Transverse colon (tissue), 4 donors: ENCODE measurements around the gene RAB3A. TPM values are rescaled to one million over a fixed set of nuclear protein-coding genes. Genes with fewer than 3 reads are reported as not detected.

Experiments used
- DNase-seq: peaks from one replicate; pipeline ENCODE4 v3.0.0-alpha.2; 2019
- H3K27ac ChIP-seq, 4 donors: fragments of 200-600 bp; sonication (generic); 2 replicates each; pipeline ENCODE4 v1.5.1; 2016 to 2018; ENCODE audit warnings: inconsistent platforms in 4 of 4
- H3K27me3 ChIP-seq: fragments of 200-600 bp; sonication (generic); 2 replicates; pipeline ENCODE4 v1.5.1; 2017; ENCODE audit warnings: inconsistent platforms
- H3K36me3 ChIP-seq, 4 donors: fragments of 200-600 bp; sonication (generic); 2 replicates each; pipeline ENCODE4 v1.5.1; 2017 to 2019; ENCODE audit warnings: inconsistent platforms in 4 of 4
- H3K4me1 ChIP-seq, 4 donors: fragments of 200-600 bp; sonication (generic); 2 replicates each; pipeline ENCODE4 v1.5.1; 2017 to 2020; ENCODE audit warnings: inconsistent platforms in 4 of 4
- H3K4me3 ChIP-seq, 4 donors: fragments of 200-600 bp; sonication (generic); 1 replicate in 1 of 4; 2 replicates in 3 of 4; pipeline versions ENCODE4 v1.5.1 to v1.6.1; 2017 to 2019; ENCODE audit warnings: inconsistent platforms in 4 of 4
- H3K9me3 ChIP-seq, 2 donors: fragments of 200-600 bp; sonication (generic); 2 replicates each; pipeline ENCODE4 v1.5.1; 2017 to 2019; ENCODE audit warnings: inconsistent platforms in 2 of 2
- EP300 ChIP-seq: sonication (generic); formaldehyde crosslinking; IDR thresholded peaks from one replicate; pipeline ENCODE4 v1.6.1; 2017; ENCODE audit warnings: antibody characterized with exemption, low read depth
- POLR2A ChIP-seq: fragments of 450-650 bp; IDR thresholded peaks from one replicate; pipeline ENCODE4 v1.6.1; 2016; ENCODE audit warnings: antibody characterized with exemption, mild to moderate bottlenecking, moderate library complexity
- POLR2AphosphoS5 ChIP-seq, 3 donors: sonication (generic); formaldehyde crosslinking; IDR thresholded peaks; one replicate each; pipeline ENCODE4 v1.6.1; 2016; ENCODE audit warnings: antibody characterized with exemption in 3 of 3
- WGBS, 2 donors: methylation state at CpG; one replicate each; pipeline ENCODE4 v1.1.5; 2018; ENCODE audit warnings: low coverage in 1 of 2; 5-methylcytosine and 5-hydroxymethylcytosine counted together
- in situ Hi-C, 4 donors: fragments of 200-750 bp; cut with MboI; loops; one replicate each; pipeline versions ENCODE4 v1.15.0 to v1.15.1; 2017; ENCODE audit warnings: low sequenced_read_pairs in 3 of 4, low pct_ligation_motif_present in 1 of 4, low pct_unique_long_range_greater_than_20kb in 1 of 4
- intact Hi-C: fragments of 100-400 bp; cut with DNase I; formaldehyde crosslinking; loops from one replicate; pipeline ENCODE4 v1.15.1; 2023; ENCODE audit warnings: low total_unique reads
- total RNA-seq, 4 donors: library from RNA; depleted of rRNA; stranded (reverse); fragments of >200 nt; gene quantifications; one replicate each; pipeline ENCODE4 v1.1.0, GENCODE V29; 2016
- TF ChIP-seq, protein P1 (sequence below), 5 experiments: fragments of 200-600 bp in 3 of 5; fragments of 450-650 bp in 2 of 5; sonication (generic) in 3 of 5; IDR thresholded peaks; 1 replicate in 2 of 5; 2 replicates in 3 of 5; pipeline ENCODE4 v1.5.1; 2016 to 2017; ENCODE audit warnings: antibody characterized with exemption in 5 of 5, inconsistent platforms in 3 of 5, mild to moderate bottlenecking in 2 of 5, moderate library complexity in 1 of 5

RAB3A gene
- total RNA-seq, 4 donors from 2014 or later: 2.2 to 8.6 (median 3.8) TPM; not detected in 1

DNA sequence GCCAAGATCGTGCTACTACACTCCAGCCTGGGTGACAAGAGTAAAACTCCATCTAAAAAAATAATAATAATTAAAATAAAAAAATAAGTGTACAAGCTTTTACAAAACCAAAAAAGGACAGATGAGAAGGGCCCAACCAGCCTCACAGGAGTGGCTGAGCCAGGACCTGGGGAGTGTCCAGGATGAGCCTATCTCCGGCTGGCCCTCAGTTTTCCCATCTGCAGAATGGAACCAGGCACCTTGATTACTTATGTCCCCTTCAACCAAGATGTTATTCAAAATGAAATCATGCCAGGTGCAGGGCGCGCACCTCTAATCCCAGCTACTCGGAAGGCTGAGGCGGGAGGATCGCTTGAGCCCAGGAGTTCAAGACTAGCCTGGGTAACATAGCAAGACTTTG, 39.8 kb downstream of the RAB3A start:
- H3K9me3 ChIP-seq: no peaks in the 10 kb centered on the region
- peaks cover 12 to 16% (median 13%) of the 10 kb centered on the region in 4 donors for H3K4me1 ChIP-seq
- in situ Hi-C loops: no loop called here
- H3K27ac ChIP-seq: no peak overlapping the region
- TF ChIP-seq, protein P1, sequence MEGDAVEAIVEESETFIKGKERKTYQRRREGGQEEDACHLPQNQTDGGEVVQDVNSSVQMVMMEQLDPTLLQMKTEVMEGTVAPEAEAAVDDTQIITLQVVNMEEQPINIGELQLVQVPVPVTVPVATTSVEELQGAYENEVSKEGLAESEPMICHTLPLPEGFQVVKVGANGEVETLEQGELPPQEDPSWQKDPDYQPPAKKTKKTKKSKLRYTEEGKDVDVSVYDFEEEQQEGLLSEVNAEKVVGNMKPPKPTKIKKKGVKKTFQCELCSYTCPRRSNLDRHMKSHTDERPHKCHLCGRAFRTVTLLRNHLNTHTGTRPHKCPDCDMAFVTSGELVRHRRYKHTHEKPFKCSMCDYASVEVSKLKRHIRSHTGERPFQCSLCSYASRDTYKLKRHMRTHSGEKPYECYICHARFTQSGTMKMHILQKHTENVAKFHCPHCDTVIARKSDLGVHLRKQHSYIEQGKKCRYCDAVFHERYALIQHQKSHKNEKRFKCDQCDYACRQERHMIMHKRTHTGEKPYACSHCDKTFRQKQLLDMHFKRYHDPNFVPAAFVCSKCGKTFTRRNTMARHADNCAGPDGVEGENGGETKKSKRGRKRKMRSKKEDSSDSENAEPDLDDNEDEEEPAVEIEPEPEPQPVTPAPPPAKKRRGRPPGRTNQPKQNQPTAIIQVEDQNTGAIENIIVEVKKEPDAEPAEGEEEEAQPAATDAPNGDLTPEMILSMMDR (IDR thresholded peaks at IDR 0.05): no peak
- TF ChIP-seq POLR2AphosphoS5 (IDR thresholded peaks at IDR 0.05) (no peak), EP300 (no peak), POLR2A (no peak)
- H3K27me3 ChIP-seq: no peaks in the 10 kb centered on the region
- intact Hi-C loops: loop anchor here (5.0 kb wide), 1 partner anchor 52 kb away; no protein-coding TSS in a partner anchor
- 80 to 99% methylated on average over 1 to 7 of the region's 7 CpGs for WGBS, 2 donors
- peaks cover 0 to 26% (median 15%) of the 10 kb centered on the region in 4 donors for H3K36me3 ChIP-seq
- no peak overlapping the region for H3K4me3 ChIP-seq
- DNase-seq: no peak

DNA sequence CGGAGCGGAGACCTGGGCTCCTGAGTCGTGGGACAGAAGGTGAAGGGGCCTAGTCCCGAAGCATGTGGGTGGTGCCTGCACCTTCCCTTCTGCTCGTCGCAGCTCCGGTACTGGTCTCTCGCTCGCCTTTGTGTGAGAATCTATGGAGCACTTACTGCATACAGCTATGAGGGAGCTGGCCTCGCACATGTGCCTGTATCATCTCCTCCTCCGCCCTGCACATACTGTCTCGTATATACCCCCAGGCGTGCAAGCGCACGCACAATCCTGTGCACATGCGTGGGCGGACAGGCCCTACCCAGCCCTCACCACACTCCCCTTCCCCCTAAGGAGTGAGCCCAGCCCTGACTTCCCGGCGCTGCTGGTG, 42.2 kb downstream of the RAB3A start:
- H3K36me3 ChIP-seq: peaks cover 0 to 17% (median 9%) of the 10 kb centered on the region in 4 donors
- in situ Hi-C loops: no loop called here

DNA sequence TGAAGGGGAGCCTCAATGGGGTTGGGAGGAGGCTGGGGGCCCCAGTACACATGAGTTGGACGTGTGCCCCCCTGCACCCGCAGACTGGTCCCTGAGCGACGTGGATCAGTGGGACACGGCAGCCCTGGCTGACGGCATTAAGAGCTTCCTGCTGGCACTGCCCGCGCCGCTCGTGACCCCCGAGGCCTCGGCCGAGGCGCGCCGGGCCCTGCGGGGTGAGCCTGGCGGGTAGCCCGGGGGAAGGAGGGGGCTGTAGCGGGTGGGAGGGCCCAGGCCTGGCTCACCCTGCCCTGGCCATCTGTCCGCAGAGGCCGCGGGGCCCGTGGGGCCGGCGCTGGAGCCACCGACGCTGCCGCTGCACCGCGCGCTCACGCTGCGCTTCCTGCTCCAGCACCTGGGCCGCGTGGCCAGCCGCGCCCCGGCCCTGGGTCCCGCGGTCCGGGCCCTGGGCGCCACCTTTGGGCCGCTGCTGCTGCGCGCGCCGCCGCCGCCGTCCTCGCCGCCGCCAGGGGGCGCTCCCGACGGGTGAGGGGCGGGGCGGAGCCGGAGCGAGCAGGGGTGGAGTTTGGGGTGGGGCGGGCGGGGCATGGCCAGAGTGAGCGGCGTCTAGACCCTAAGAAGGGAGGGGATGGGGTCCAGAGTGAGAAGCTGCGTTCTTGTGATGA, 42.7 kb downstream of the RAB3A start:
- in situ Hi-C loops: no loop called here

More for the DNA sequence above, 42.2 kb downstream of the RAB3A start:
- intact Hi-C loops: loop anchor here (5.0 kb wide), 1 partner anchor 49 kb away; no protein-coding TSS in a partner anchor
- TF ChIP-seq, protein P1 (IDR thresholded peaks at IDR 0.05): peak in 1 of 5 experiments; percentile 24
- TF ChIP-seq POLR2AphosphoS5 (IDR thresholded peaks at IDR 0.05) (no peak), POLR2A (no peak)
- Histone ChIP-seq H3K4me3 (peak overlapping the region in 2 of 4 donors; percentile 25 to 42), H3K4me1 (peaks cover 24 to 30% (median 27%) of the 10 kb centered on the region in 4 donors), H3K9me3 (no peaks in the 10 kb centered on the region), H3K27ac (peak overlapping the region in 2 of 4 donors; percentile 21 to 81), H3K27me3 (no peaks in the 10 kb centered on the region)
- no peak for DNase-seq
- 67% methylated on average over 18 of the region's 19 CpGs; no CpG with 5 or more reads in 1 of the 2 donors for WGBS, 2 donors

DNA sequence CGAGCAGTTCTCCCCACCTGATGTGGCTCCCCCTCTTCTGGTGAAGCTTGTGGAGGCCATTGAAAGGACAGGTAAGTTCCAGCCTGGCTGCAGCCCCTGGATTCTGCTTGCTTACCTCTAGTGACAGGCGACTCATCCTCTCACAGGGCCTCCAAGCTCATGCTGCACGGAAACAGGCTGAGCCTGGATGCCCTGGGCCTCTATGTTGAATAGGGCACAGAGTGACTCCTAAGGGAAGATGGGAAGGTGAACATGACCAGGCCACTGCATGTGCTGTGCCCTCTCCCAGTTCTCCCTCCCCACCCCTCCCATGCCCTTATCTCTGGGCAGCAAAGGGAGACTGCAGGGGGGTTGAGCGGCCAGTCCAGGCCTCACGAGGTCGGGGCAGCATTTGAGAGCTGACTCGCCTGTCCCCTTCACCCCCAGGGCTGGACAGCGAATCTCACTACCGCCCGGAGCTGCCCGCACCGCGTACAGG, 43.3 kb downstream of the RAB3A start:
- H3K4me3 ChIP-seq: peak overlapping the region in 3 of 4 donors; percentile 30 to 45 (median 42)
- H3K27me3 ChIP-seq: no peaks in the 10 kb centered on the region
- peaks cover 32 to 41% (median 38%) of the 10 kb centered on the region in 4 donors for H3K4me1 ChIP-seq
- intact Hi-C loops (loop anchor here (5.0 kb wide), 1 partner anchor 48 kb away; no protein-coding TSS in a partner anchor), in situ Hi-C loops (no loop called here)
- no peaks in the 10 kb centered on the region for H3K9me3 ChIP-seq
- peaks cover 0 to 8% (median 4%) of the 10 kb centered on the region in 4 donors for H3K36me3 ChIP-seq
- no peak for TF ChIP-seq POLR2A
- no peak for TF ChIP-seq EP300
- TF ChIP-seq, protein P1 (IDR thresholded peaks at IDR 0.05): no peak
- no peak for TF ChIP-seq POLR2AphosphoS5 (IDR thresholded peaks at IDR 0.05)
- 72% methylated on average over 13 of the region's 13 CpGs; no CpG with 5 or more reads in 1 of the 2 donors for WGBS, 2 donors
- no peak for DNase-seq
- peak overlapping the region; percentile 68 to 81 (median 79) for H3K27ac ChIP-seq

More for the DNA sequence above, 42.7 kb downstream of the RAB3A start:
- TF ChIP-seq, protein P1 (IDR thresholded peaks at IDR 0.05): peak in 3 of 5 experiments; percentile 58 to 71 (median 71)
- TF ChIP-seq POLR2AphosphoS5 (IDR thresholded peaks at IDR 0.05): no peak
- DNase-seq: peak; percentile 83
- Histone ChIP-seq H3K4me3 (peak overlapping the region in 3 of 4 donors; percentile 30 to 45 (median 42)), H3K27me3 (no peaks in the 10 kb centered on the region), H3K27ac (peak overlapping the region; percentile 68 to 81 (median 79)), H3K9me3 (no peaks in the 10 kb centered on the region), H3K4me1 (peaks cover 26 to 35% (median 32%) of the 10 kb centered on the region in 4 donors), H3K36me3 (peaks cover 0 to 13% (median 7%) of the 10 kb centered on the region in 4 donors)
- 9% methylated on average over 16 of the region's 66 CpGs; no CpG with 5 or more reads in 1 of the 2 donors for WGBS, 2 donors
- intact Hi-C loops: loop anchor here (5.0 kb wide), 1 partner anchor 49 kb away; no protein-coding TSS in a partner anchor
